CD4-positive, alpha-beta T cell (primary cell): Measurements from ENCODE around the gene MICAL2. TPM values are rescaled to one million over a fixed set of nuclear protein-coding genes. Genes with fewer than 3 reads are reported as not detected.

Experiments used
- ATAC-seq: fragments of 200-7000 bp; cut with Tn5 transposase; one replicate; pipeline ENCODE4 v1.10.0; 2022; ENCODE audit warnings: mild to moderate bottlenecking; ENCODE audit not compliant: poor library complexity
- CTCF ChIA-PET: fragments of 350-600 bp; sonication (Branson Sonifier 250); formaldehyde crosslinking; loops from one replicate; lab custom pipeline; 2021; ENCODE audit warnings: antibody characterized with exemption, inconsistent platforms; lab: Charles Lee
- POLR2A ChIA-PET: fragments of 350-600 bp; sonication (Branson Sonifier 250); formaldehyde crosslinking; loops from one replicate; lab custom pipeline; 2021; ENCODE audit warnings: antibody characterized with exemption, inconsistent platforms; lab: Charles Lee
- DNase-seq, 14 experiments: peaks; one replicate each; pipeline ENCODE4 v3.0.0-alpha.2; 2013 to 2020; ENCODE audit warnings: mixed read lengths in 2 of 14
- H3K27ac ChIP-seq, 2 donors: one replicate each; pipeline versions ENCODE4 v1.5.1 to v1.7.0; 2013; ENCODE audit warnings: low read length in 2 of 2, low read depth in 1 of 2, mild to moderate bottlenecking in 1 of 2
- H3K27me3 ChIP-seq, 2 experiments: 1 replicate in 1 of 2; 2 replicates in 1 of 2; pipeline versions ENCODE4 v1.6.1 to v1.7.0; 2013; ENCODE audit warnings: low read length in 2 of 2, control low read depth in 1 of 2, mild to moderate bottlenecking in 1 of 2, moderate library complexity in 1 of 2; ENCODE audit not compliant: insufficient read depth in 2 of 2, control insufficient read depth in 1 of 2
- H3K36me3 ChIP-seq: one replicate; pipeline ENCODE4 v1.6.1; 2013; ENCODE audit warnings: low read length, control low read depth; ENCODE audit not compliant: insufficient read depth
- H3K4me1 ChIP-seq: one replicate; pipeline ENCODE4 v1.6.1; 2013; ENCODE audit warnings: low read length, control low read depth; ENCODE audit not compliant: insufficient read depth
- H3K4me3 ChIP-seq: one replicate; pipeline ENCODE4 v1.5.1; 2013; ENCODE audit warnings: mild to moderate bottlenecking, low read length, moderate library complexity
- H3K9me3 ChIP-seq, 2 experiments: 1 replicate in 1 of 2; 2 replicates in 1 of 2; pipeline versions ENCODE4 v1.6.1 to v1.7.0; 2013; ENCODE audit warnings: low read length in 2 of 2, mild to moderate bottlenecking in 2 of 2, control low read depth in 1 of 2, moderate library complexity in 1 of 2; ENCODE audit not compliant: control insufficient read depth in 1 of 2, insufficient read depth in 1 of 2
- H3K27ac Mint-ChIP-seq: one replicate; pipeline ENCODE4 v1.8.0; 2020; ENCODE audit warnings: mixed read lengths
- H3K27me3 Mint-ChIP-seq: one replicate; pipeline ENCODE4 v1.8.0; 2021; ENCODE audit warnings: mixed read lengths
- H3K36me3 Mint-ChIP-seq: one replicate; pipeline ENCODE4 v1.8.0; 2021; ENCODE audit warnings: low read depth, mixed read lengths
- H3K4me1 Mint-ChIP-seq: one replicate; pipeline ENCODE4 v1.8.0; 2021; ENCODE audit warnings: low read depth, mixed read lengths
- H3K4me3 Mint-ChIP-seq: one replicate; pipeline ENCODE4 v1.8.0; 2020; ENCODE audit warnings: mild to moderate bottlenecking, mixed read lengths
- H3K9me3 Mint-ChIP-seq: one replicate; pipeline ENCODE4 v1.8.0; 2020; ENCODE audit warnings: mixed read lengths
- CTCF ChIP-seq: fragments of 200-600 bp; IDR thresholded peaks from one replicate; pipeline ENCODE4 v1.8.0; 2022; ENCODE audit warnings: antibody characterized with exemption, mild to moderate bottlenecking
- intact Hi-C, 2 experiments: fragments of 100-400 bp; cut with DNase I in 1 of 2; cut with micrococcal nuclease in 1 of 2; formaldehyde crosslinking; loops; one replicate each; pipeline versions ENCODE4 v1.15.1 to v1.9.0; 2023 to 2025; cut with DNase I, micrococcal nuclease
- total RNA-seq, 174 experiments: library from RNA in 2 of 174; stranded (reverse) in 2 of 174; gene quantifications; one replicate each; pipeline ENCODE4 v1.2.3 and lab custom pipeline; 2021 to 2026

MICAL2 gene
- total RNA-seq, 2 experiments from 2014 or later = 12.8 to 14.1 TPM

- no peaks in the 10 kb centered on the region for H3K27me3 ChIP-seq
- CTCF ChIA-PET = interaction anchor here (1.1 to 2.2 kb wide), 7 partner anchors 15 to 192 kb away, joined by 3 to 16 read pairs (median 5); no protein-coding TSS in a partner anchor
- Mint-ChIP-seq H3K27ac (peak overlapping the region; percentile 92), H3K27me3 (no peaks in the 10 kb centered on the region), H3K36me3 (peaks cover 20% of the 10 kb centered on the region), H3K9me3 (no peaks in the 10 kb centered on the region), H3K4me3 (peak overlapping the region; percentile 82), H3K4me1 (peaks cover 30% of the 10 kb centered on the region)
- peak overlapping the region; percentile 7 for H3K4me3 ChIP-seq
- peak overlapping the region in 1 of 2 donors; percentile 59 for H3K27ac ChIP-seq
- H3K4me1 ChIP-seq = peaks cover 15% of the 10 kb centered on the region
- peaks cover 22% of the 10 kb centered on the region for H3K36me3 ChIP-seq
- DNase-seq (peak in 9 of 14 experiments; percentile 4 to 83 (median 40)), ATAC-seq (peak; percentile 85)
- H3K9me3 ChIP-seq = no peaks in the 10 kb centered on the region
- POLR2A ChIA-PET = interaction anchor here (1.3 to 3.5 kb wide), 8 partner anchors 11 to 188 kb away, joined by 3 to 33 read pairs (median 4); partner anchors contain the start of gene MICAL2
- intact Hi-C loops = loop anchor here (1.0 to 10.0 kb wide), 5 partner anchors 40 to 189 kb away; partner anchors contain the start of gene MICAL2 (in 2 of the 2)
- peak; percentile 92 for TF ChIP-seq CTCF
Observed at GRCh38 chr11:12235947-12236743, 125.8 kb downstream of the MICAL2 start.

GRCh38 chr11:12236744-12237101 is 126.3 kb downstream of the MICAL2 start:
- TF ChIP-seq CTCF = peak; percentile 47
- intact Hi-C loops = loop anchor here (1.0 to 10.0 kb wide), 5 partner anchors 40 to 189 kb away; partner anchors contain the start of gene MICAL2 (in 2 of the 2)
- Mint-ChIP-seq H3K4me1 (peaks cover 35% of the 10 kb centered on the region), H3K9me3 (no peaks in the 10 kb centered on the region), H3K27ac (peak overlapping the region; percentile 92), H3K4me3 (no peak overlapping the region), H3K27me3 (no peaks in the 10 kb centered on the region), H3K36me3 (peaks cover 20% of the 10 kb centered on the region)
- peaks cover 20% of the 10 kb centered on the region for H3K4me1 ChIP-seq
- CTCF ChIA-PET = interaction anchor here (0.6 to 2.2 kb wide), 8 partner anchors 16 to 193 kb away, joined by 3 to 16 read pairs (median 4); no protein-coding TSS in a partner anchor
- DNase-seq = no peak
- no peak for ATAC-seq
- POLR2A ChIA-PET = interaction anchor here (0.8 to 3.5 kb wide), 8 partner anchors 12 to 189 kb away, joined by 3 to 33 read pairs (median 4); no protein-coding TSS in a partner anchor
- H3K27me3 ChIP-seq = no peaks in the 10 kb centered on the region
- H3K27ac ChIP-seq = no peak overlapping the region
- H3K4me3 ChIP-seq = no peak overlapping the region
- H3K9me3 ChIP-seq = no peaks in the 10 kb centered on the region
- H3K36me3 ChIP-seq = peaks cover 23% of the 10 kb centered on the region

GRCh38 chr11:12237381-12237784 is 127.0 kb downstream of the MICAL2 start:
- intact Hi-C loops = loop anchor here (5.0 to 10.0 kb wide), 2 partner anchors 103 to 125 kb away; partner anchors contain the start of gene MICAL2 (in 1 of the 2)
- ChIA-PET CTCF (interaction anchor here (0.6 to 2.2 kb wide), 3 partner anchors 44 to 193 kb away, joined by 3 to 16 read pairs (median 10); no protein-coding TSS in a partner anchor), POLR2A (interaction anchor here (0.8 to 3.5 kb wide), 5 partner anchors 13 to 190 kb away, joined by 3 to 33 read pairs (median 8); no protein-coding TSS in a partner anchor)
- Mint-ChIP-seq H3K4me1 (peaks cover 42% of the 10 kb centered on the region), H3K27me3 (no peaks in the 10 kb centered on the region), H3K36me3 (peaks cover 19% of the 10 kb centered on the region), H3K9me3 (no peaks in the 10 kb centered on the region), H3K27ac (no peak overlapping the region), H3K4me3 (no peak overlapping the region)
- Histone ChIP-seq H3K36me3 (peaks cover 28% of the 10 kb centered on the region), H3K4me3 (no peak overlapping the region), H3K4me1 (peaks cover 26% of the 10 kb centered on the region), H3K27me3 (no peaks in the 10 kb centered on the region), H3K27ac (no peak overlapping the region), H3K9me3 (no peaks in the 10 kb centered on the region)
- ATAC-seq (no peak), DNase-seq (no peak)
- no peak for TF ChIP-seq CTCF
